GM11168 (cell line): ENCODE results near the gene AGBL4.
"Not testable (repeated sequence)": the region's sequence is repeated elsewhere in the genome, so short reads cannot be mapped to it uniquely, and the experiment has no call there.

ENCODE experiments used
- in situ Hi-C: fragments of 300-500 bp; cut with MboI; formaldehyde crosslinking; loops from one replicate; pipeline ENCODE4 v1.12.0; 2022; ENCODE audit warnings: low sequenced_read_pairs; ENCODE audit not compliant: unreplicated experiment

AGBL4 gene

GRCh38 chr1:49085079-49085478, 938.7 kb downstream of the AGBL4 start:
- in situ Hi-C loops: no loop called here

GRCh38 chr1:49060766-49061165, 963.0 kb downstream of the AGBL4 start:
- in situ Hi-C loops: no loop called here

- in situ Hi-C loops: no loop called here
These were observed 964.7 kb downstream of the AGBL4 start for GRCh38 chr1:49059087-49059486.

DNA sequence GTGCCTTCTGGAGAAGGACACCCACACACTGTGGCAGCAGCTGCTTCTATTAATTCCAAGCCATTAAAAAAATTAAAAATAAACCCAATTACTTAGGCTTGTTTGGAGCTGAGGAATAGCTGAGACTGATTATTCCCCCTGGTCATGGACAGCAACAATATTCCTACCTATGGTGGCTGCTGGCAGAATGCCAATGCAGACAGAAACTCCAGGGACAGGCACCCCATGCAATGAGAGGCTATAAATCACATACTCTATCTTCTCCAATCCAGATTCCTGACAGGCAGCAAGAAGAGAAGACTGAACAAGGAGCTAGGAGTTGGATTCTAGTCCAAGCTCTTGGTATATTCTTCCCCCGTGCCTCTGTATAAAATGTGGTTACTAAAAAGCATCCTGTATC, 971.7 kb downstream of the AGBL4 start:
- in situ Hi-C loops: no loop called here

DNA sequence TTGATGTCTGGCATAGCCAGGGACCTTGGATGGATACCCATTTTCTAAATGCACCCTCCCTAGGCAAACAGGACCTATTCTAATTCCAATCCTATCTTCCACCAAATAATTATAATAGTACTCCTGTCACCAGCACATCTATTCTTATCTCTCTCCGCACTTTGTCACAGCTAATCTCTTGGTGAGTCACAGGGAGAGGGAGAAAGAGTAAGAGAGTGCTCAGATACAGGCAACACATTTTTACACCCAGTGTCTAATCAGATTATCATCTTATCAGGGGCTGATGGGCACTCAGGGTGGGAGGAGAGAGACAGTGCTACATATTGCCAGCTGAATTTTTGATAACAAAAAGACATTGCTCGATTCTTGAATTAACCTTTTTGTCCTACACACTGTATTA, 972.1 kb downstream of the AGBL4 start:
- in situ Hi-C loops: no loop called here

DNA sequence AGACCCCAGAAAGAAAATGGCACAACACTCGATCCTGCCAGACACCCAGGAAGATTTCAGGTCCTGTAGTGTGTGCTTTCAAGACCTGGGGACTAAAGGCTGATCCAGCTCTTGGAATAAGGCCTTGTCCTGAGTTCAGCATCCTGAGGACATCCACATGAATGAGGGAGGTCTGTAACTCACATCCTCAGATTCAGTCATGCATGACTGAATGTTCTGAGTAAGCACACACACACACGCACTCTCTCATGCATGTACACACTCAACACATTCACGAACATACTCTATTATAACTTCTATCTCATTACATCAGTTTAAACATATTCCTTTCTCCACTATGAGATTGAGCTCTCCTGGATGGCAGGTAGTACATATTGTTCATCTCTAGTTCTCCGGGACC, 973.7 kb downstream of the AGBL4 start:
- in situ Hi-C loops: no loop called here

GRCh38 chr1:49048188-49048587, 975.6 kb downstream of the AGBL4 start:
- in situ Hi-C loops: no loop called here

GRCh38 chr1:49046305-49046704, 977.4 kb downstream of the AGBL4 start:
- in situ Hi-C loops: no loop called here

- in situ Hi-C loops: no loop called here
These were observed 978.4 kb downstream of the AGBL4 start for GRCh38 chr1:49045371-49045770.

- in situ Hi-C loops: no loop called here
These were observed 987.1 kb downstream of the AGBL4 start for GRCh38 chr1:49036700-49037099.

GRCh38 chr1:49028396-49028795, 995.4 kb downstream of the AGBL4 start:
- in situ Hi-C loops: no loop called here

GRCh38 chr1:49026230-49026811, 997.4 kb downstream of the AGBL4 start:
- in situ Hi-C loops: no loop called here

DNA sequence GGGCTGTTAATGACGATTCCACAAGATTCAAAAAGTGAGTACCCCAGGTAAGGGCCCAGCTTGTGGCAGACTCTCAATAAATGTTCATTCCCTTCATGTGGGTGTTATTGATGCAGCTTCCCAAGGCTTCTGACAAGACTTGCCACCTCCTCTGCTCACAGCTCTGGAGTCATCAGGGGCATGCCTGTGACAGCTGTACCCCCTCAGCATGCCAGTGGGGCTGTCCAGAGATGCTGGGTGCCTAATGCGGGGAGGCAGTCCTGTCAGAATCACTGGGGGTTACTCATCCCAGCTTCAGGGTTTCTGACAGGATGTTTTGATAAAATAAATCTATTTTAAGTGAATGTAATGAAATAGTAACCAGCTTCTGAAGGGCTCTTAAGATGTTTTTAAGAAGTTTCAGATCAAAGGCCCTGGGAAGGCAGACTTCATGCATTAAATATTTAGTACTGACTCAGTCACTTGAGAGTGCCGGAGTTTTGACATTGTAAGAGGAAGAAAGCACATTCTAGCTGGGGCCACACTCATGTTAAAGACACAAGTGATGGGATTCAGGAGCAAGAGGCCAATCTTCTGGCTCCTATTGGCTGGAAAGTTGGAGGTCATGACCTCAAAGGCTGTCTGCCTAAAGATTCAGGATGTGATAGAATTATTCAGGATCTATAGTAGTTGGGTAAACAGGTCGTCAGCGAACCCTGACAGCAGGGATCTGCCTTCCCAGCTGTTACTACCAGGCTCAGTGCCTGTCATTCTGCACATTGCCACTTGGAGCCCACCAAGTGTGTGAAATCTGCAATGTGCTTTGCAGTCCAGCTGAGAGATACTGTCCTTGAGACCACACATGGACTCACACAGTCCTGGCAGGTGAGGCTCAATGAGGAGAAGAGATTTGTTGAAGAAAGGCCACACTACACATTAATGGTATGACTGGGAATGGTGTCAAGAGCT, 1007.5 kb downstream of the AGBL4 start:
- in situ Hi-C loops: no loop called here

DNA sequence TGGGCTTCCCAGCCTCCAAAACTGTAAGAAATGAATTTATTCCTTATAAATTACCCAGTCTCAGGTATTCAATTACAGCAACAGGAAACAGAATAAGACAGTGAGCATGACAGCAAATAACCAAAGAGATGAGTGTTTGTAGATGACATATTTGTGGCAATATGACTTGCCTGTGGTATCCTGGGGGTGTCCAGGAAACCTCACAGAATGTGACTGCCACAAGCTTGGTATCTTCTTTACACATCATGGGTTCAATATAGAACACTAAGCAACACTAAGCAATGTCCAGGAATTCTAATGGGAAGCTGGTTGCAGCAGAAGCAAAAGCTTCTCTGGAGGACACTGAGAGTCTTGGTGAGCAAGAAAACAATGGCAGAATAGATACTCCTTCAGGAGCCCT, 1010.7 kb downstream of the AGBL4 start:
- in situ Hi-C loops: no loop called here

- in situ Hi-C loops: not testable (repeated sequence)
These were observed 1020.8 kb downstream of the AGBL4 start for GRCh38 chr1:49002981-49003380.

DNA sequence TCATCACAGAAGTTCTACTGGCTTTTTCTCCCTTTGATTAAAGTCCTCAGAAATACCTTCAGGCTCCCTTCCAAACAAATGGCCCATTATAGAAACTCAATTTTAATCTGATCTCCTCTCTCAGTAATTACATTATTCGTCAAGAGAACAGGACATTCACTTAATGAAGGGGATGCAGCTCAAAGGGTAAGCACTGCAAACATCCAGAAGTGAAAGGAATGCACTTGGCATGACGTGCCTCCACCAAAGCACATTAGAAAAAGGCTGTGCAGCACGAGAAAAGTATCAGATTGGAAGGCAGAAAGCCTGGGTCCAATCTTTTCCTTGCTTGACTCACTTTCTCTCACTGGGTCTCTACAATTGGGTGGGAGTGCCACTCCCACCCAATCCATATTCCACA, 1024.4 kb downstream of the AGBL4 start:
- in situ Hi-C loops: no loop called here

DNA sequence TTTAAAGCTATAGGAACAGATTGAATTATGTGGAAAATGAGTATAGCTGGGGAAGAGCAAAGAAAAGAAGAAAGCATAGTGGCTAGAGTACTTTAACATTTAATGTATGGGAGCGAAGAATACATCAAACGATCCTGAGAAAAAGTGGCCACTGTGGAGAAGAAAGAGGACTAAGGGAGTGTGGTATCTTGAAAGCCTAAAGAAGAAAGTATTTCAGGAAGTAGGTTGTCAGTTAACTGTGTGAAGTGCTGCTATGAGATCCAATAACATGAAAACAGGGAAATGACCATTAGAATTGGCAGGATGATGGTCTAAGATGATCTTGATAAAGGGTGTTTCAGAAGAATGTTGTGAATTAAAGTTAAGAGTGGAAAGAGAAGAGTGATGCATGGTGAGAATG, 1027.4 kb downstream of the AGBL4 start:
- in situ Hi-C loops: no loop called here

GRCh38 chr1:48988633-48989197, 1035.0 kb downstream of the AGBL4 start:
- in situ Hi-C loops: no loop called here

DNA sequence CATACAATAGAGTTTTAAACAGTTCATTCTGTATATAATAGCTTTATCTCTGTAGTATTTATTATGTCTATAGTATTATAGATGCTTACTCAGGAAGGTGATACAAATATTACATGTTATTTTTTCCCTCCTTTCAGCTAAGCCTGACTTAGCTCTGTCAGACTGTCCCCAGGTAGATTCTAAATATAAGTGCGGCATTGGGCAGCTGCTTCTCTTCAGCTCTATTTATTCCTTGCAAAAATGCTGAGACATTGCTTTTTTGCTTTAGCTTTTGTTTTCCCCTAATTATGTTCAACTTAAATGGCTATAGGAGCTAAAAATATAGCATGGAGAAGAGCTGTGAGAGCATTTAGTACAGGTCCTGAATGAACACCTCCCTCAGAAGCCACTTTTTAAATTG, 1043.8 kb downstream of the AGBL4 start:
- in situ Hi-C loops: no loop called here

- in situ Hi-C loops: no loop called here
These were observed 1045.3 kb downstream of the AGBL4 start for GRCh38 chr1:48978413-48978812.

GRCh38 chr1:48977273-48977672, 1046.5 kb downstream of the AGBL4 start:
- in situ Hi-C loops: no loop called here
